Psoas muscle (tissue), 8 donors: ENCODE results near the gene PEAR1. TPM values are rescaled to one million over a fixed set of nuclear protein-coding genes. Genes with fewer than 3 reads are reported as not detected.

Source experiments
- ATAC-seq, 4 donors: fragments of 200-7000 bp; cut with Tn5 transposase; one replicate each; pipeline ENCODE4 v1.9.1; 2020; ENCODE audit warnings: moderate library complexity in 3 of 4, mild to moderate bottlenecking in 2 of 4
- DNase-seq, 2 donors: peaks; one replicate each; pipeline ENCODE4 v3.0.0-alpha.2; 2020
- H3K27ac ChIP-seq: fragments of 200-600 bp; one replicate; pipeline ENCODE4 v1.8.0; 2022
- H3K27me3 ChIP-seq, 3 donors: fragments of 200-600 bp in 1 of 3; one replicate each; pipeline versions ENCODE4 v1.6.1 to v1.8.0; 2013 to 2022; ENCODE audit warnings: low read length in 2 of 3, mild to moderate bottlenecking in 2 of 3, moderate library complexity in 1 of 3; ENCODE audit not compliant: insufficient read depth in 3 of 3
- H3K36me3 ChIP-seq, 2 donors: fragments of 200-600 bp in 1 of 2; one replicate each; pipeline versions ENCODE4 v1.6.1 to v1.8.0; 2013 to 2022; ENCODE audit warnings: low read depth in 1 of 2, mild to moderate bottlenecking in 1 of 2, moderate library complexity in 1 of 2; ENCODE audit not compliant: insufficient read depth in 1 of 2
- H3K4me1 ChIP-seq: fragments of 200-600 bp; one replicate; pipeline ENCODE4 v1.8.0; 2022
- H3K4me3 ChIP-seq: fragments of 200-600 bp; one replicate; pipeline ENCODE4 v1.8.0; 2022; ENCODE audit warnings: mild to moderate bottlenecking
- H3K9me3 ChIP-seq: fragments of 200-600 bp; one replicate; pipeline ENCODE4 v1.8.0; 2022
- CTCF ChIP-seq: fragments of 200-600 bp; IDR thresholded peaks from one replicate; pipeline ENCODE4 v1.8.0; 2022; ENCODE audit warnings: antibody characterized with exemption
- WGBS, 3 donors: extraction: QIAGEN DNeasy Blood & Tissue Kit; methylation state at CpG; one replicate each; pipeline versions ENCODE4 v1.1.6 to v1.1.7; 2013; 5-methylcytosine and 5-hydroxymethylcytosine counted together
- intact Hi-C, 2 donors: fragments of 100-400 bp; cut with DNase I; formaldehyde crosslinking; loops; one replicate each; pipeline versions ENCODE4 v1.11.0 to v1.14.2; 2022
- polyA plus RNA-seq, 3 donors: library from polyadenylated mRNA; stranded (reverse); fragments of 200-250 nt; gene quantifications; one replicate each; pipeline ENCODE4 v1.2.3, GENCODE V29; 2013
- total RNA-seq, 4 donors: library from RNA; stranded (reverse); fragmentation: NEBNext Ultra II Directional in 2 of 4; extraction: Animal tissue kit (Norgen Biotek cat#: 25700) in 2 of 4; gene quantifications; one replicate each; pipeline versions ENCODE4 v1.2.1 to v1.2.4, GENCODE V29; 2021 to 2023
- donor health status: healthy with polysubstance abuse.
- donor health status: DM: no; HTN: no; CAD: no; lungs with moderate emphysema.
- donor health status: Bipolar disorder and iron deficiency.
- donor health status: healthy.
- donor health status: DM: yes; HTN: yes; CAD: no.
- donor health status: DM: no; HTN: no; CAD: no.
- donor health status: DM: no; HTN: no; CAD: no.
- donor health status: DM: yes; HTN: yes; CAD: no.

Gene PEAR1
- total and polyA plus RNA-seq, 7 donors = 2.1 to 7.3 (median 3.8) TPM

DNA sequence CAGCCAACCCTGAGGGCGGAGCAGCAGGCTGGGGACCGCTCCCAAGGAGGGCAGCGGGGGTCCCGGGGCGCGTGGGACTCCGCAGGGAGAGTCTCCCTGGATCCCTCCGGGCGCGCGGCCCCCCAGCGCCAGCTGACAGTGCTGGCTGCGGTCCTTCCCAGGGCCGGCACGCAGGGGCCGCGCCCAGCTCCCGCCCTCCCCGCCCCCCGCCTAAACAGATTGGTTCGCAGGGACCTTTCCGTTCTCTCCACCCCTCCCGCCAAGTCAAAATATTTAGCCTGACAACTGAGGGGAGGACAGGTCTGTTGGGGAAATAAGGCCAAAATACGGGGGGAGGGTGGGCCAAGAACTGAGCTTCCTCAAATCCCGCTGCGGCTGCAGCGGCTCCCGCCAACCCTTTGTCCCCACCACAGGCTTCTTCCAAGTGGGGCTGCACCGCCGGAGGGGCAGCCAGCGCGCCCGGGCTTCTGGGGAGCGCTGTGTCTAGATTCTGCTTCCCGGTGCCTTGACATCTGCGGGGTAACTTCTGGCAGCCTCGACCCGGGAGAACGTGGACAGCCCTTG lies 34.5 kb upstream of the PEAR1 start, which contains the start of gene INSRR:
Gene INSRR, minus strand, starts transcription at position 159 of the 564 bp plus-strand sequence. CDS start 496 bp downstream, outside the sequence.
- Histone ChIP-seq H3K27ac (no peak within 1 kb of the TSS), H3K27me3 (peaks cover 0 to 65% (median 17%) of the 10 kb centered on the region in 3 donors), H3K4me3 (peak within 1 kb of the TSS; percentile 59), H3K9me3 (no peaks in the 10 kb centered on the region), H3K36me3 (no peaks in the 10 kb centered on the region), H3K4me1 (peaks cover 19% of the 10 kb centered on the region)
- DNase-seq = no peak
- ATAC-seq = peak in 3 of 4 donors; percentile 13 to 23 (median 14)
- TF ChIP-seq CTCF = no peak
- 2 to 4% (median 2%) methylated on average over 34 to 39 of the region's 39 CpGs for WGBS, 3 donors
- intact Hi-C loops = loop anchor here (1.0 to 2.0 kb wide), 2 partner anchors 20 to 61 kb away; no protein-coding TSS in a partner anchor

GRCh38 chr1:156859523-156860112 lies 33.9 kb upstream of the PEAR1 start:
- H3K27me3 ChIP-seq = peaks cover 0 to 71% (median 17%) of the 10 kb centered on the region in 3 donors
- WGBS, 3 donors = 1 to 3% (median 1%) methylated on average over 31 to 33 of the region's 33 CpGs
- H3K27ac ChIP-seq = no peak overlapping the region
- peak; percentile 27 to 67 (median 54) for ATAC-seq
- intact Hi-C loops = loop anchor here (1.0 to 2.0 kb wide), 2 partner anchors 21 to 61 kb away; no protein-coding TSS in a partner anchor
- H3K9me3 ChIP-seq = no peaks in the 10 kb centered on the region
- DNase-seq = no peak
- no peak for TF ChIP-seq CTCF
- peak overlapping the region; percentile 59 for H3K4me3 ChIP-seq
- H3K4me1 ChIP-seq = peaks cover 19% of the 10 kb centered on the region
- no peaks in the 10 kb centered on the region for H3K36me3 ChIP-seq

DNA sequence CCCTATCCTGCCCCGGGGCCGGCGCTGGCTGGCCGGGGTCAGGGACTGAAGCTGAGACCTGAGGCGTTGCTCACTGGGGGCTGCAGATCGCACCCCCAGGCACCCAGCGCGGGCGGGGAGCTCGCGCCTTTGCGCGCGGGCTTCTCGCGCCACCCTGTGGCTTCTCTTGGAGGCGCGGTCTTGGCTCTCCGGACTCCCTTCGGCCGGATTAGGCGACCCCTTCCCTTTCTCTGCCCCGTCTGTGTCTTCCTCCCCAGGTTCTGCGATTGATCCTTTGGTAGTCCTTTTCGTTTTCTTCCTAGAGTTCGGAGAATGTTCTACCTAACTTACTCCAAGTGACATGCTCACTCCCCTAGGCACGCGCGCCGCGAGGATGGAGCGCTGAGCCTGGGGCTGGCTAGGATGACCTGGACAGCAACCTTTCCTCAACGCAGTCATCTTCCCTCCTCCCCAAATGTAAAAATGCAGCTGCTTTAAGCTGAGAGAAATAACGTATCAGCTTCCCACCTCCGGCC lies 33.3 kb upstream of the PEAR1 start:
- 1% methylated on average over 35 of the region's 35 CpGs for WGBS, 3 donors
- Histone ChIP-seq H3K27me3 (peaks cover 0 to 71% (median 17%) of the 10 kb centered on the region in 3 donors), H3K27ac (no peak overlapping the region), H3K4me1 (peaks cover 19% of the 10 kb centered on the region), H3K36me3 (no peaks in the 10 kb centered on the region), H3K4me3 (peak overlapping the region; percentile 59), H3K9me3 (no peaks in the 10 kb centered on the region)
- intact Hi-C loops = loop anchor here in 1 of 2 donors (2.0 kb wide), 1 partner anchor 21 kb away; no protein-coding TSS in a partner anchor
- TF ChIP-seq CTCF = peak; percentile 85
- DNase-seq = peak; percentile 44 to 73
- peak; percentile 65 to 93 (median 84) for ATAC-seq

DNA sequence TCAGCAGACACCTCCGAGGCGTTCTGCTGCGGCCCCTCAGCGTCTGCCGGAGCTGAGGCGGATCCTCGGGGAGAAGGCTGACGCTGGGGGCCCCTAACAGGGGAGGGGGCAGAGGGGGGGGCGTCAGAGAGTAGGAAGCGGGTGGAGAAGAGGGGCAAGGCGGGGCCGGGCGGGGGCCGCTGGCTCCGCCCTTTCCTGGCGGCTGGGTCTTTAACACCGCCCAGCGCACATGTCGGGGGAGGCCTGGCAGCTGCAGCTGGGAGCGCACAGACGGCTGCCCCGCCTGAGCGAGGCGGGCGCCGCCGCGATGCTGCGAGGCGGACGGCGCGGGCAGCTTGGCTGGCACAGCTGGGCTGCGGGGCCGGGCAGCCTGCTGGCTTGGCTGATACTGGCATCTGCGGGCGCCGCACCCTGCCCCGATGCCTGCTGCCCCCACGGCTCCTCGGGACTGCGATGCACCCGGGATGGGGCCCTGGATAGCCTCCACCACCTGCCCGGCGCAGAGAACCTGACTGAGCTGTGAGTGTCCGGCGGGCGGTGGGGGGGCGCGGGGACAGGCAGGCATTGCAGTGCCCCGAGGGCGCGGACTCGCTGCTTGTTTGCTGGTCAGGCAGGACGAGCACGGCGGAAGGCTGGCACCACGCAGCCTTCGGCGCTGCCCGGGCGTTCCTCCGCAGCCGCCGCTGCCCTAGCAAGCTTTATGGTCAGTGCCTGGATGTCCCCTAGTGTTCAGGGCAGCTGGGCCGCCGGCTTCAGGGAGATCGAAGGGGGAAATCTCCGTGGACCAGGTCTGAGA lies 32.7 kb upstream of the PEAR1 start, which contains the start of gene NTRK1:
Gene NTRK1, plus strand, starts transcription at position 238 of the 796 bp plus-strand sequence. Its CDS starts 70 bp downstream, at position 308.
- no peaks in the 10 kb centered on the region for H3K9me3 ChIP-seq
- peaks cover 0 to 71% (median 17%) of the 10 kb centered on the region in 3 donors for H3K27me3 ChIP-seq
- no peak within 1 kb of the TSS for H3K27ac ChIP-seq
- ATAC-seq (peak in 3 of 4 donors; percentile 28 to 49 (median 32)), DNase-seq (peak in 1 of 2 donors; percentile 49)
- intact Hi-C loops = loop anchor here in 1 of 2 donors (2.0 kb wide), 1 partner anchor 22 kb away; no protein-coding TSS in a partner anchor
- H3K36me3 ChIP-seq = no peaks in the 10 kb centered on the region
- WGBS, 3 donors = 3 to 4% (median 4%) methylated on average over 43 to 69 of the region's 69 CpGs
- H3K4me3 ChIP-seq = peak within 1 kb of the TSS; percentile 59
- TF ChIP-seq CTCF = no peak
- H3K4me1 ChIP-seq = peaks cover 19% of the 10 kb centered on the region
